GM18519 (cell line): ENCODE results near the gene CENPH.
"Not testable (repeated sequence)": the region's sequence is repeated elsewhere in the genome, so short reads cannot be mapped to it uniquely, and the experiment has no call there.

Experiments used
- ATAC-seq: cut with Tn5 transposase; IDR thresholded peaks from one replicate; pipeline ENCODE4 v1.9.1; 2021; ENCODE audit warnings: mild to moderate bottlenecking, moderate library complexity; ENCODE audit not compliant: unreplicated experiment, low FRiP score

CENPH gene

DNA sequence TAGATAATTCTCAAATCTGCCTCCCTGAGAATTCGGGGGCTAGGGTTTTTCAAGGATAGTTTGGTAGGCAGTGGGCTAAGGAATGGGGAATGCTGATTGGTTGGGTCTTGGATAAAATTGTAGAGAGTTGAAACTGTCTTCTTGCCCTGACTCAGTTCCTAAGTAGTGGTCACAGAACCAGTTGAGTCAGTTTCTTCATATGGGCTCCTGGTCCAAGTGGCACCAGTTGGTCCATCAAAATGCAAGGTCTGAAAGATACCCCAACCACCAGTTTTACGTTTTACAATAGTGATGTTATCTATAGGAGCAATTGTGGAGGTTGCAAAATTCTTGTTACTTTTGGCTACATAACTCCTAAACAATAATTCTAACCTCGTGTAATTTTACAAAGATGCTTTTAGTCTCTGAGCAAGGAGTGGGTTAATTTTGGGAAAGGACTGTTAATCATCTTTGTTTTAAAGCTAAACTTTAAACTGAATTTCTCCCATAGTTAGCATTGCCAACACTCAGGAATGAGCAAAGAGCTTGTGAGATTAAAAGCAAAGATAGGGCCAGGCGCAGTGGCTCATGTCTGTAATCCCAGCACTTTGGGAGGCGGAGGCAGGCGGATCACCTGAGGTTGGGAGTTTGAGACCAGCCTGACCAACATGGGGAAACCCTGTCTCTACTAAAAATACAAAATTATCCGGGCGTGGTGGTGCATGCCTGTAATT, 53.0 kb downstream of the CENPH start:
- no peak for ATAC-seq

DNA sequence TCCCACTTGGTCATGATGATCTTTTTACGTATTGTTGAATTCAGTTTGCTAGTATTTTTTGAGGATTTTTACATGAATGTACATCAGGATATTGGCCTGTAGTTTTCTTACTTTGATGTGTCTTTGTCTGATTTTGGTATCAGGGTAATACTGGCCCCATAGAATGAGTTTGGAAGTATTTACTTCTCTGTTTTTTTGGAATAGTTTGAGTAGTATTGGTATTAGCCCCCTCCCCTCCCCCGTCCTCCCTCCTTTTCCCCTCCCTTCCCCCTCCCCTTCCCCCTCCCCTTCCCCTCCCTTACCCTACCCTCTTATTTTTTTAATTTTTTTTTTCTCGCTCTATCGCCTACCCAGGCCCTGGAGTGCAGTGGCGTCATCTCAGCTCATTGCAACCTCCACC, 55.6 kb downstream of the CENPH start:
- no peak for ATAC-seq

DNA sequence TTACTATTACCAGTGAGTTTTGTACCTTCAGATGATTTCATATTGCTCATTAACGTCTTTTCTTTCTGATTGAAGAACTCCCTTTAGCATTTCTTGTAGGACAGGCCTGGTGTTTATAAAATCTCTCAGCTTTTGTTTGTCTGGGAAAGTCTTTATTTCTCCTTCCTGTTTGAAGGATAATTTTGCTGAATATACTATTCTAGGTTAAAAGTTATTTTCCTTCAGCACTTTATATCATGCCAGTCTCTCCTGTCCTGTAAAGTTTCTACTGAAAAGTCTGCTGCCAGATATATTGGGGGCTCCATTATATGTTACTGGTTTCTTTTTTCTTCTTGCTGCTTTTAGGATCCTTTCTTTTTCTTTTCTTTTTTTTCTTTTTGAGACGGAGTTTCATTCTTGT, 58.6 kb downstream of the CENPH start:
- no peak for ATAC-seq

DNA sequence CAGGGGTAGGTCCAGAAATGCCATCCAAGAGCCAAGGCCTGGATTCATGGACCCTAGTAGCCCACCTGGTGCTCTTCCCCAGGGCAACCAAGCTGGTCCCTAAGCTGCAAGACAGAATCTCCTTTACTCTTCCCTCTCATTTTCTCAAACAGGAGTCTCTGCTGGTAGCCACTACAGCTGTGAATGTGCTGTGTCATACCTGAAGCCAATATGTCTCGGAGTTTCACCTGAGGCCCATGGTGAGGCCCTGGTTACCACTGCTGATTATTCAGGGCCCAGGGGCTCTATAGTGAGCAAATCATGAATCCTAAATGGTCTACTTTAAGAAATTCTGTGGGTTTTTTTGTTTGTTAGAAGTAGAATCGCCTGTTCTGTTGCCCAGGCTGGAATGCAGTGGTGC, 61.2 kb downstream of the CENPH start:
- ATAC-seq: no peak

DNA sequence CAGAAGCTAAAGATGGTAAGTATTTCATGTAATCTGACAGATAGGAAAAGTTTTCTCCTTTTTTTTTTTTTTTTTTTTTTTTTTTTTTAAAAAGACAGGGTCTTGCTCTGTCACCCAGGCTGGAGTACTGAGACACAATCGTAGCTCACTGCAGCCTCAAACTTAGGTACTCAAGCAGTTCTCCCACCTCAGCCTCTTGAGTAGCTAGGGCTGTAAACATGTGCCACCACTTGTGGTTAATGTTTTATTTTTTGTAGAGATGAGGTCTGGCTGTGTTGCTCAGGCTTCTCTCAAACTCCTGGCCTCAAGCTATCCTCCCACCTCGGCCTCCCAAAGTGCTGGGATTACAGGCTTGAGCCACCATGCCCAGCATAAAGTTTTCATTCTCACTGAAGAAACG, 63.1 kb downstream of the CENPH start:
- ATAC-seq: no peak

DNA sequence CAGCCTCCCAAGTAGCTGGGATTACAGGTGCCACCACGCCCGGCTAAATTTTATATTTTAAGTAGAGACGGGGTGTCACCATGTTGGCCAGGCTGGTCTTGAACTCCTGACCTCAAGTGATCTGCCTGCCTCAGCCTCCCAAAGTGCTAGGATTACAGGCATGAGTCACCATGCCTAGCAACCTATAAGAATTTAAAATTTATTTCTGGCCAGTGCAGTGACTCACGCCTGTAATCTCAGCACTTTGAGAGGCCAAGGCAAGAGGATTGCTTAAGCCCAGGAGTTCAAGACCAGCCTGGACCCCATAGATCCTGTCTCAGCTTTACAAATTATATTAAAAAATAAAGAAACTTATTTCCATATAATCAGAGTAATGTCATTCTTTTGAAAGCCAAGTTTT, 66.6 kb downstream of the CENPH start:
- ATAC-seq: not testable (repeated sequence)

DNA sequence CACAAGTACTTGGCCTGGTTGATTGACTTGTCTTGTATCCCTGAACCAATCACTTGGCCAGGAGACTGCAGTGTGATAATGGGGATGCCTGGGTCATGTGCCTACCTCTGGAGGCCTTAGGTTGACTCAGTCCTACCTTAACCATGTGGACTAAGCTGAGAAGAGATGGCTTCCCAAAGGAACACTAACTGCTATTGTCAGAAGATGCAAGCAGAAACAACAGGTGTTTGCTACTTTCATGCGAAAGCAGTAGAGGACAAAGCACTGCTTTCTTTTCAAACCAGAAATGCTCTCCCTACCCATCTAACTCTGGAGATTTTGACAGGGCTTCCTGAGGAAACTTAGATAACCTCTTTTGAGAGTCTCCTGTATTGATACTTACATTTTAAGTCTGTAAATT, 68.2 kb downstream of the CENPH start:
- ATAC-seq: no peak
